HG02970 (cell line): Measurements from ENCODE around the gene ABL2.

Experiments
- ATAC-seq: cut with Tn5 transposase; IDR thresholded peaks from one replicate; pipeline ENCODE4 v1.9.1; 2021; ENCODE audit warnings: mild to moderate bottlenecking, moderate library complexity, moderate number of reproducible peaks; ENCODE audit not compliant: unreplicated experiment, low FRiP score

Gene ABL2

GRCh38 chr1:179103999-179104398, 125.5 kb downstream of the ABL2 start:
- no peak for ATAC-seq

- no peak for ATAC-seq
These were observed 127.9 kb downstream of the ABL2 start for GRCh38 chr1:179101566-179101965.

GRCh38 chr1:179099891-179100290, 129.6 kb downstream of the ABL2 start:
- no peak for ATAC-seq

- ATAC-seq: no peak
These were observed 133.6 kb downstream of the ABL2 start for GRCh38 chr1:179095924-179096323.

GRCh38 chr1:179095377-179095776, 134.1 kb downstream of the ABL2 start:
- ATAC-seq: no peak

GRCh38 chr1:179094818-179095217, 134.7 kb downstream of the ABL2 start:
- no peak for ATAC-seq

GRCh38 chr1:179092896-179093461, 136.5 kb downstream of the ABL2 start:
- ATAC-seq: no peak

GRCh38 chr1:179091691-179092165, 137.7 kb downstream of the ABL2 start:
- ATAC-seq: no peak

- no peak for ATAC-seq
These were observed 138.6 kb downstream of the ABL2 start for GRCh38 chr1:179090923-179091322.

GRCh38 chr1:179090522-179090921, 139.0 kb downstream of the ABL2 start:
- no peak for ATAC-seq

- ATAC-seq: no peak
These were observed 139.5 kb downstream of the ABL2 start for GRCh38 chr1:179089827-179090482.

GRCh38 chr1:179087665-179088064, 141.8 kb downstream of the ABL2 start:
- ATAC-seq: no peak

- no peak for ATAC-seq
These were observed 145.9 kb downstream of the ABL2 start for GRCh38 chr1:179083533-179083932.

- ATAC-seq: no peak
These were observed 146.5 kb downstream of the ABL2 start for GRCh38 chr1:179082999-179083335.

GRCh38 chr1:179082333-179082998, 147.0 kb downstream of the ABL2 start:
- ATAC-seq: peak; percentile 17

GRCh38 chr1:179081687-179082332, 147.7 kb downstream of the ABL2 start, which contains the start of gene TOR3A:
Gene TOR3A (plus strand): TSS chr1:179082070. CDS start chr1:179082129, 59 bp downstream.
- peak; percentile 82 for ATAC-seq

GRCh38 chr1:179080866-179081686, 148.4 kb downstream of the ABL2 start:
- ATAC-seq: peak; percentile 22

GRCh38 chr1:179079113-179079761, 150.2 kb downstream of the ABL2 start:
- no peak for ATAC-seq

GRCh38 chr1:179077396-179077795, 152.1 kb downstream of the ABL2 start:
- ATAC-seq: no peak

- no peak for ATAC-seq
These were observed 163.0 kb downstream of the ABL2 start for GRCh38 chr1:179066471-179066870.
